Right lobe of liver (tissue), 6 donors: ENCODE data around the gene DSCAM. TPM values are rescaled to one million over a fixed set of nuclear protein-coding genes. Genes with fewer than 3 reads are reported as not detected.
"Not testable (repeated sequence)": the region's sequence is repeated elsewhere in the genome, so short reads cannot be mapped to it uniquely, and the experiment has no call there.

Source experiments
- ATAC-seq, 4 donors: fragments of 200-7000 bp; cut with Tn5 transposase; one replicate each; pipeline ENCODE4 v1.9.1; 2020; ENCODE audit warnings: mild to moderate bottlenecking in 4 of 4, moderate library complexity in 4 of 4
- DNase-seq, 3 donors: peaks; one replicate each; pipeline ENCODE4 v3.0.0-alpha.2; 2020
- H3K27ac ChIP-seq, 3 donors: fragments of 200-600 bp; one replicate each; pipeline ENCODE4 v1.8.0; 2022
- H3K27me3 ChIP-seq, 2 donors: fragments of 200-600 bp; one replicate each; pipeline ENCODE4 v1.8.0; 2022
- H3K36me3 ChIP-seq, 4 donors: fragments of 200-600 bp; sonication (generic) in 1 of 4; one replicate each; pipeline versions ENCODE4 v1.5.1 to v1.8.0; 2017 to 2022; ENCODE audit warnings: control low read depth in 1 of 4
- H3K4me1 ChIP-seq, 4 donors: fragments of 200-600 bp; sonication (generic) in 1 of 4; one replicate each; pipeline versions ENCODE4 v1.5.1 to v1.8.0; 2017 to 2022; ENCODE audit warnings: control low read depth in 1 of 4
- H3K4me3 ChIP-seq, 3 donors: fragments of 200-600 bp; one replicate each; pipeline ENCODE4 v1.8.0; 2022
- H3K9me3 ChIP-seq, 4 donors: fragments of 200-600 bp; sonication (generic) in 1 of 4; one replicate each; pipeline versions ENCODE4 v1.5.1 to v1.8.0; 2017 to 2022; ENCODE audit warnings: control low read depth in 1 of 4
- CTCF ChIP-seq, 4 donors: fragments of 200-600 bp in 3 of 4; fragments of 450-650 bp in 1 of 4; IDR thresholded peaks; one replicate each; pipeline versions ENCODE4 v1.5.1 to v1.8.0; 2016 to 2022; ENCODE audit warnings: antibody characterized with exemption in 4 of 4, mild to moderate bottlenecking in 2 of 4
- POLR2A ChIP-seq: fragments of 450-650 bp; IDR thresholded peaks from one replicate; pipeline ENCODE4 v1.6.1; 2017; ENCODE audit warnings: antibody characterized with exemption, mild to moderate bottlenecking
- WGBS: methylation state at CpG from one replicate; pipeline ENCODE4 v1.1.6; 2018; ENCODE audit warnings: low coverage, low lambda C conversion rate; ENCODE audit not compliant: insufficient coverage; ENCODE audit errors: missing lambda C conversion rate; 5-methylcytosine and 5-hydroxymethylcytosine counted together
- intact Hi-C, 2 donors: fragments of 100-400 bp; cut with DNase I; formaldehyde crosslinking; loops; one replicate each; pipeline versions ENCODE4 v1.11.2 to v1.14.1; 2022
- total RNA-seq, 6 experiments: library from RNA; depleted of rRNA in 2 of 6; stranded (reverse); fragments of >200 nt in 2 of 6; fragmentation: NEBNext Ultra II Directional in 3 of 6; extraction: Animal tissue kit (Norgen Biotek cat#: 25700) in 3 of 6; gene quantifications; one replicate each; pipeline versions ENCODE4 v1.1.0 to v1.2.4, GENCODE V29; 2016 to 2023
- donor health status: DM: no; HTN: yes; CAD: no.
- donor health status: DM: no; HTN: no; CAD: no.
- donor health status: DM: no; HTN: no; CAD: no.
- donor health status: DM: no; HTN: yes; CAD: no.
- donor health status: DM: no; HTN: yes; CAD: no.

The DSCAM gene
- total RNA-seq, 6 experiments from 2014 or later: 0.04 to 0.16 (median 0.06) TPM; not detected in 2

DNA sequence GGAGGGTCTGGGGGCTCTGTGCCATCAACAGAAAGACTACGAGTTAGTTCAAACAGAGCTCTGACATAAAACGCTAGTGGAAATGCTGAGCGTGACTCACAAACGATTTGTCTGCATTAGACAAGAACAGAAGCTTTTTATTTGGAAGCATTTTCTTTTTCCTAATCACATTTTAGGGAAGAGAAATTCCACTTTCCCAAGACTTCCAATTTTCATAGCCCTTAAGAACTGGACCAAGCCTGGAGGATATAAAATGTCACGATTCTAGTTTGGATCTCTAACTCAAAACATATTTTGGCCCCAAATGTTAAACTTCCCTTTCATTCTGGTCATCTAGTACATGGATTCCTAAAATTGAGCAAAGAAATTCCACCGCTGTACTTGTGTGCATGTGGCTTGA lies 659.7 kb downstream of the DSCAM start:
- Histone ChIP-seq H3K27me3 (no peaks in the 10 kb centered on the region), H3K36me3 (no peaks in the 10 kb centered on the region), H3K27ac (no peak overlapping the region), H3K4me1 (no peaks in the 10 kb centered on the region), H3K9me3 (no peaks in the 10 kb centered on the region), H3K4me3 (no peak overlapping the region)
- ATAC-seq (no peak), DNase-seq (no peak)
- 62% methylated on average over 6 of the region's 6 CpGs for WGBS
- intact Hi-C loops: no loop called here
- TF ChIP-seq POLR2A: no peak
- TF ChIP-seq CTCF (IDR thresholded peaks at IDR 0.05): no peak

GRCh38 chr21:40186045-40186444 lies 660.9 kb downstream of the DSCAM start:
- Histone ChIP-seq H3K27ac (no peak overlapping the region), H3K4me1 (no peaks in the 10 kb centered on the region)
- peak; percentile 57 to 80 (median 59) for ATAC-seq

GRCh38 chr21:40185208-40185607 lies 661.8 kb downstream of the DSCAM start:
- no peak overlapping the region for H3K27ac ChIP-seq
- no peak overlapping the region for H3K4me3 ChIP-seq
- H3K9me3 ChIP-seq: no peaks in the 10 kb centered on the region
- H3K4me1 ChIP-seq: no peaks in the 10 kb centered on the region
- no peak for TF ChIP-seq CTCF (IDR thresholded peaks at IDR 0.05)
- no peak for TF ChIP-seq POLR2A
- no CpG with 5 or more reads among the region's 8 CpGs for WGBS
- DNase-seq (no peak), ATAC-seq (peak in 1 of 4 donors; percentile 12)
- intact Hi-C loops: no loop called here
- no peaks in the 10 kb centered on the region for H3K27me3 ChIP-seq
- no peaks in the 10 kb centered on the region for H3K36me3 ChIP-seq

More at GRCh38 chr21:40186045-40186444, 660.9 kb downstream of the DSCAM start:
- 16% methylated on average over 6 of the region's 6 CpGs for WGBS
- Histone ChIP-seq H3K9me3 (no peaks in the 10 kb centered on the region), H3K4me3 (no peak overlapping the region), H3K27me3 (no peaks in the 10 kb centered on the region), H3K36me3 (no peaks in the 10 kb centered on the region)
- intact Hi-C loops: no loop called here
- DNase-seq: no peak
- TF ChIP-seq CTCF (IDR thresholded peaks at IDR 0.05) (no peak), POLR2A (no peak)

- DNase-seq, ATAC-seq, H3K4me1 ChIP-seq, H3K27ac ChIP-seq, H3K4me3 ChIP-seq, intact Hi-C loops, H3K27me3 ChIP-seq, H3K9me3 ChIP-seq, H3K36me3 ChIP-seq: not testable (repeated sequence)
- WGBS: 87% methylated on average over 18 of the region's 19 CpGs
Measured at GRCh38 chr21:40182491-40182890, 664.5 kb downstream of the DSCAM start.

DNA sequence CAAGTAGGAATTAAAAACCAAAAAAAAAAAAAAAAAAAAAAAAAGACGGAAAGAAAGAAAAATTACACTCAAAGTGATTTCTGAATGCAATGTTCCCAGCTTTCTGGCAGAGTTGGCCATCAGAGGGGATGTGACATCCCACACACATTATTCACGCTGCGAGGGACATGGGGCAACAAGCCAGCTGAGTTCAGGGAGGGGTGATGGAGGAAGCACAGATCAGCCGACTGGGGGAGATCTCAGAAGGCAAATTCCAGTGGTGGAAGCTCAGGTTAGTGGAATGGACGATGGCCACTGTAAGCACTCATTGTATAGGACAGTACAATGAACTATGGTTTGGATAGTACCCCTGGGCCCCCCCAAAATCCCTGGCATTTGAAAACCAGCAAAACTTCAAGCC lies 667.8 kb downstream of the DSCAM start:
- no peaks in the 10 kb centered on the region for H3K36me3 ChIP-seq
- no peak overlapping the region for H3K4me3 ChIP-seq
- ATAC-seq (peak in 2 of 4 donors; percentile 67 to 82), DNase-seq (peak in 1 of 3 donors; percentile 44)
- no peaks in the 10 kb centered on the region for H3K9me3 ChIP-seq
- WGBS: 24% methylated on average over 4 of the region's 5 CpGs
- TF ChIP-seq CTCF (IDR thresholded peaks at IDR 0.05) (no peak), POLR2A (no peak)
- intact Hi-C loops: no loop called here
- H3K27me3 ChIP-seq: no peaks in the 10 kb centered on the region
- H3K4me1 ChIP-seq: no peaks in the 10 kb centered on the region
- no peak overlapping the region for H3K27ac ChIP-seq
